Stimulated activated naive CD4-positive, alpha-beta T cell treated with Interleukin-2 at 50 U/mL for 16 hours (primary cell): ENCODE measurements around the gene SLC66A3.

Experiments used
- DNase-seq: peaks from one replicate; lab custom pipeline; 2025; lab: John Stamatoyannopoulos, UW

The SLC66A3 gene

DNA sequence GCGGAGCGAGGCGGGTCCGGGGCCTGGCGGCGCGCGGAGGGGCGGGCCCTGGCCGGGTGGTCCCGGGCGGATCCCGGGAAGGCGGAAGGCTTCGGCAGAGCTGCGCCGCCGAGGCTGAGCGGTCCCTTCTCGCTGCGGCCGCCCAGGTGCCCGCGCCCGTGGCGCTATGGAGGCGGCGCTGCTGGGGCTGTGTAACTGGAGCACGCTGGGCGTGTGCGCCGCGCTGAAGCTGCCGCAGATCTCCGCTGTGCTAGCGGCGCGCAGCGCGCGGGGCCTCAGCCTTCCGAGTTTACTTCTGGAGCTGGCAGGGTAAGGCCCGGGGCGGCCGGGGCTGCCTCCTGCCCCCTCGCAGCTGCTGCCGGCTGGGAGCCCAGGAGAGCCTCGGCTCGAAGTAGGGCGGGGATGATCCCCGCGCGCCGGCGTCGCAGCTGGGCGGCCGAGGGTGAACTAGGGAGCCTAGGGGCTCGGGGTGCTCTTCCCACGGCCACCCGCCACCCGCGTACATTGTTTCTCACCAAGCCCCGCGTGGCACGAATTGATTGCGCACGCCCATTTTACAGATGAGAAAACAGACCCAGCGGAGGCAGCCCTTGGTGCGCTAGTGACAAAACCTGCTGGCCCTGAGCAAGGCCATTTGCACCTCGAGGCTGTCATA, at the start of gene SLC66A3:
SLC66A3 (plus strand) TSS at position 87 of the 655 bp plus-strand sequence; CDS start at position 167, 80 bp downstream.
- DNase-seq = peak; percentile 65

DNA sequence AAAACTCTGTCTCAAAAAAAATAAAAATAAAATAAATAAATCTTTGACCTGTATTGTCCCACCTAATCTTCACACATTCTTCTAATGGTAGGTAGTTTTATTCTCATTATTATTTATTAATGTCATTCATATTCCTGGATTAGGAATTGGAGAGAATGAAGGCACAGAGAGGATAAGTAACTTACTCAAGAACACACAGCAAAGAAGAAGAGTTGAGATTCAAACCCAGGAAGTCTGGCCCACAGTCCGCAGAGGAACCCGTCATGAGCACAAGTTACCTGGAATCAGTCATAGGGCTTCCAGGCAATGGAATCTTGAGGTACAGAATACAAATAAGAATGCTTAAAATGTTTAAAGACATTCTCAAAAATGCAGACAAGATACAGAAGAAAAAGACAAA, 46.3 kb upstream of the SLC66A3 start:
- no peak for DNase-seq

DNA sequence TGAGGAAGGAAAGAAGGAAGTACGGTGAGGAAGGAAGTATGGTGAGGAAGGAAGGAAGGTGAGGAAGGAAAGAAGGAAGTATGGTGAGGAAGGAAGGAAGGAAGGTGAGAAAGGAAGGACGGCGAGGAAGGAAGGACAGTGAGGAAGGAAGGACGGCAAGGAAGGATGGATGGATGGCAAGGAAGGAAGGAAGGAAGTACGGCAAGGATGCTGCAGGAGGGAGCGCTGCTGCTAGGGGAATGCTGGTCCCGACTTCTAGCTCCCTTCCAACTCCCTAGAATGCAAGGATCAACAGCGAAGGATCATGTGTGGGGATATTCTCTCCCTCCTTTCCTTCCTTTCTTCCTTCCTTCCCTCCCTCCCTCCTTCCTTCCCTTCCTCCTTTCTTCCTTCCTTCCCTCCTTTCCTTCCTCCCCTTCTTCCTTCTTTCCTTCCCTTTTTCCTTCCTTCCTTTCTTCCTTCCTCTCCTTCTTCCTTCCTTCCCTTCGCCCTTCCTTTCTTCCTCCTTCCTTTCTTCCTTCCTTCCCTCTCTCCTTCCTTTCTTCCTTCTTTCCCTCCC, 42.3 kb upstream of the SLC66A3 start:
- no peak for DNase-seq

DNA sequence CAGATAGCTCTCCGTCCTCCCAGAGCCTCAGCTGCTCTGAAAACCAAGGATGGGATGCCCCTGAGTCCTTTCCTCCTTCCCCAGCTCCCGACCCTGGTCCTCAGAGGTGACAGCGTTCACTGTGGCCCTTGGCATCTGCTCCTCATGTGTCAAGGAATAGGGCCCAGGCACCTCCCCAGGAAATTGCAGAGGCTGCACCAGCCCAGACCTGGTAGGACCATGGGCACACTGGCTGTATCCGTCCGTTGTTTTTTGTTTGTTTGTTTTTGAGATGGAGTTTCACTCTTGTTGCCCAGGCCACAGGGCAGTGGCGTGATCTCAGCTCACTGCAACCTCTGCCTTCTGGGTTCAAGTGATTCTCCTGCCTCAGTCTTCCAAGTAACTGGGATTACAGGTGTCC, 37.5 kb upstream of the SLC66A3 start:
- DNase-seq = no peak

DNA sequence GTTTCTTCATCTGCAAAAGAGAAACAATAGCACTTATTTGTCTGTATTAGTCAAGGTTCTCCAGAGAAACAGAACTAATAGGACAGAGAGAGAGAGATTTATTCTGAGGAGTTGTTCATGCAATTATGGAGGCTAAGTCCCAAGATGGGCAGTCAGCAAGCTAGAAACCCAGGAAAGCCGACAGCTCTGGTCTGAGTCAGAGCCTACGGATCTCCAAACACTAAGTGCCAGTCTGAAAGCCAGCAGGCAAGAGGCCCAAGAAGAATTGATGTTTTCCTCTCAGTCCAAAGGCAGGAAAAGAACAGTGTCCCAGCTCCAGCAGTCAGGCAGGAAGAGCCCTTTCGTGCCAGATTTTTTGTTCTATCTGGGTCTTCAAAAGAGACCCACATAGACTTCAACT, 36.5 kb upstream of the SLC66A3 start:
- no peak for DNase-seq

DNA sequence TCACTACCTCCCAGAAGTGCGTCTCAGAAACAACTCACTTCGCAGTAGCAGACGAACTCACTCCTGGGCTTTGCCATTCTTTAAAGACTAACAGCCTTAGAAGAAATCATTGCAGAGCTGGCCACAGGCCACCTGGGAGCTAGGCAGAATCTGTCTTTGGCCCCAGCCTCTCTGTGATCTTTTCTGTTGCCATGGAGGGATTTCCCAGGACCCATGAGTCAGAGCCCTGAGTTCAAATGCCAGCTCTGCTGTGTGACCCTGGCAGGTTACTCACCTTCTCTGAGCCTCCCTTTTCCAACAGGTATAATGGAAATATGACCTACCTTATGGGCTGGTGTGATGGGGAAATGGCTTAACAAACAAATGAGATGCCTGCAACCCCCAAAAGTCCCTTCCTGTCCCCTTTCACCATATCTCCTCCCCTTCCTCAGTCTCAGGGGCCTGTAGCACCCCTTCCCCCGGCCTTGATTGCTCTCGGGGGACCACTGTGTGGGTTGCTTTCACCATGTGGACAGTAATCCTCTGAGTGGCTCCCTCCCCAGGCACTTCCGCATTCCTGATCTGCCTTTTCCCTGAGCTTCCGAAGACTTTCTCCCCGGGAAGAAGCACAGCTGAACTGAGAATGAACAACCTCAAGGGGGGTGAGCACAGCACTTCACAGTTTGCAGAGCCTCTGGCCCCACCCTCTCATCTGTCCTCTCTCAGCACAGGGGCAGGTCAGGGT, 34.0 kb upstream of the SLC66A3 start:
- no peak for DNase-seq

DNA sequence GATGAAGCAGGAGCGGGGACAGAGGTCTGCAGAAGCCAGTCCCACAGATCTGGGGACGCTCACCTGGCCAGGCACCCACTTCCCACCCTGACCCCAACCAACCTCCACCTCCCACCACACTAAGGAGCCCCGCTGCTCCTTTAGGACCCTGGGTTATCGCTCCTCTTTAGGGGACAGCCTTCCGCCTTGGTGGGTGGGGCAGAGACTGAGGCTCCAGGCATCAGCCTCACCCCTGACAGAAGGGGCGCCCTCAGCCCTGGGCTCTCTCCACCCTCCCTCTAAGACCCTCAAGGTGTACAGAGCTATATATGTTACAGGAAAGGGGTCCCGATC, 33.5 kb upstream of the SLC66A3 start:
- DNase-seq = no peak

DNA sequence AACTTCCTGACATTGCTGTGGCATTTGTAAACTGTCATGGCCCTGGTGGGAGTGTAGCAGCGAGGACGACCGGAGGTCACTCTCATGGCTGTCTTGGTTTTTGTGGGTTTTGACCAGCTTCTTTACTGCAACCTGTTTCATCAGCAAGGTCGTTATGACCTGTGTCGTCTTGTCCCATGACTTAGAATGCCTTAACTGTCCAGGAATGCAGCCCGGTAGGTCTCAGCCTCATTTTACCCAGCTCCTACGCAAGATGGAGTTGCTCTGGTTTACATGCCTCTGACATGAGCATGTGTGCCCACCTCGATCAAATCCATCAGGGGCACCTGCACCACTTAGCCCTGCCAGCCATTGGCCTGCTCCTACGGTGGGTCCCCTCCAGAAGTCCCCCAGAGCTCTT, 32.9 kb upstream of the SLC66A3 start:
- no peak for DNase-seq

DNA sequence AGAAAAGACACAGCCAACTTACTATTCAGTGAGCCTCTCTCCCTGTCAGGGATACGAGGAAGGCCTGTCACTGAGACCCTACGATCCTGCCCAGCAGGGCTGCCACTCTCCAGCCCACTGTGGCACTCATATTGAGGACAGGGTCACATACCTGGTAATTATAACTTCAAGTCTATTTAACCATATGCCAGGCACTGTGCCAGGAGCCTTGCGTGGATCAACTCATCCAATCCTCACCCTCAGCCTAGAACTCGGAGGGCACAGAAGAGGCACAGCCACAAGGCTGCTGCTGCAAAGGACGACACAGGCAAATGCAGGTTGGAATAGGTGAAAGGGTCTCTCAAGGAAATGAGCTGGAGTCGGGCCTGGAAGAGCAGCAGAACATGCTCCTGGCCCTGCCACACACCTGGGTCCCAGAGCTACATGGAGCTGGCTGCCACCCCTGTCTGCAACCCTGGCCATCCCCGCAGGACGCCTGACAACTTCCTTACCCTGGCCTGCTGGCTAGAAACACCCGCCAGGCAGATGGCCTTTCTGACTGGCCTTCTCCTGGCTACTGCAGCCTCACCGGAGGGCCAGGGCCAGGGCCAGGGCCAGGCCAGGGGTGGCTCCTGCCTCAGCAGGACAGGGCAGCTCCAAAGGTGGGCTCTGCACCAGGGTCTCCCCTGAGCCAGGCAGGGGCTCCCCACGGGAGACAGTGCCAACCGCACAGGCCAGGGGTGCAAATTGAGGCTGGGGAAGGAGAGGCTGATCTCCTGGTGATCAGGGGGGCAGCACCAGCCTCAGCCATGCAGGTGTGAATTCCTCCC, 32.1 kb upstream of the SLC66A3 start:
- no peak for DNase-seq

DNA sequence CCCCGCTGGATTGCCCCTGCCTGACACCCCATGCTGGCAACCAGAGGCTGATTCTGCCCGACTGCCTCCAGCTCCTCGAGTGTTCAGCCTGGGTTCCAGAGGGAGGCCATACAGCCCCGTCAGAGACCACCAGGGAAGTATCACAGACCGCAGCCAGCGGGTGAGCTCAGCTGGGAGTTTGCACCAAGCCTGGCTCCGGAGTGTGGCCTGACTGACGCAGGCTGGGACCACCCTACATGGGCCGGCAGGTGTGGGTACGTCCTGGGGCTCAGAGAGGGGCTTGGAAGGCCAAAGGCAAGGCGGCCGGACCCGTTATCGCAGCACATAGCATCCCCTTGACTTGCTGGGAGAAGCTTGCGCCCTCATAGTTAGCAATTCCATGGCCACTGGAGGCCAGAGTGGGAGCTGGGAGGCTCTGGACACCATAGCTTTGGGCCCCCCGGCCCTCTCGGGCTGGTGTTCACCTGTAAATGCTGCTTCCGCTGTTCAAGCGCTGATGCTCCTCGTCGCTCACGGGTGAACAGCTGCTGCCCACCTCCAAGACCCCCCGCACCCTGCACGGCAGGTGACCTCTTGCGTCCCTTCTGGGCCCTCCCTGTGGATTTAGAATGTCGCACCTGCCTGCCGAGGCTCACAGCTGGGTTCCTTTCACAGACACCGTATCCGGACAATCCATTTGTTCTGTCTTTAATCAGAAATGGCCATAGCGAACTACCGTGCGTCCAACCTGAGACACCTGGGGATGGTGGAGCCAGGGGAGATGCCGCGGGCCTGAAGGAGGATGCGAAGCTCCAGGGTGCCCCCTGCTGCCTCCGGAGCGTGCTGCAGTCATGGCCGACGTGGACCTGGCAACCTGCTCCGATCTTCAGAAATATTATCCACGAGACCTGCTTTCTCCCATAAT, 31.2 kb upstream of the SLC66A3 start:
- DNase-seq = peak; percentile 52

DNA sequence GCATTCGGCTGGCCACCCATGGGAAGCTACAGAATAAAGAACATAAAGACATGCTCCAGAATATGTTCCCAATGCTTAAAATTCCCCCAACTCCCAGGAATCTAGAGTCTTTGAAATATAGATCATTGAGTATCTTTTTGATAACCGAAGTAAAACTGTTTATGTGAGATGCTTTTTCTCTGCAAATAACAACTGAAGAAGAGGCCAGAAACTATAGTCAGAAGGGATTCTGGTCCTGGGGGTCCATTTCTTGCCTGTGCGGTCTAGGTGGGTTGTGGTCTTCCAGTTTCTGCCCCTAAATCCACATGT, 30.6 kb upstream of the SLC66A3 start:
- no peak for DNase-seq

DNA sequence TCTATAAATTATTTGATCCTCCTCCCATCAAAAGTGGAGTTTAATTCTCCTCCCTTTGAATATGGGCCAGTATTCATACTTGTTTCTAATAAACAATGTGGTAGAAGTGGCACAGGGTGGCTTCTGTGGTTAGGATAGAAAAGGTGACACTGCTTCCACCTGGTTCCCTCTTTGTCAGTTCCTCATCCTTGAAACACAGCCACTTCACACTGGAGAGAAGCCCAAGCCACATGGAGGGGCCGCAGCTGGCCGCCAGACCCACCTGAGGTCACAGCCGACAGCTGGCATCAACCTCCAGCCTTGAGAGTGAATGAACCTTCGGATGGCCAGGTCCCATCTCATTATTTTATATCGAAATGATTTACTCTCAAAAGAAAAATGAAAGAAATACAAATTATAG, 27.5 kb upstream of the SLC66A3 start:
- no peak for DNase-seq

DNA sequence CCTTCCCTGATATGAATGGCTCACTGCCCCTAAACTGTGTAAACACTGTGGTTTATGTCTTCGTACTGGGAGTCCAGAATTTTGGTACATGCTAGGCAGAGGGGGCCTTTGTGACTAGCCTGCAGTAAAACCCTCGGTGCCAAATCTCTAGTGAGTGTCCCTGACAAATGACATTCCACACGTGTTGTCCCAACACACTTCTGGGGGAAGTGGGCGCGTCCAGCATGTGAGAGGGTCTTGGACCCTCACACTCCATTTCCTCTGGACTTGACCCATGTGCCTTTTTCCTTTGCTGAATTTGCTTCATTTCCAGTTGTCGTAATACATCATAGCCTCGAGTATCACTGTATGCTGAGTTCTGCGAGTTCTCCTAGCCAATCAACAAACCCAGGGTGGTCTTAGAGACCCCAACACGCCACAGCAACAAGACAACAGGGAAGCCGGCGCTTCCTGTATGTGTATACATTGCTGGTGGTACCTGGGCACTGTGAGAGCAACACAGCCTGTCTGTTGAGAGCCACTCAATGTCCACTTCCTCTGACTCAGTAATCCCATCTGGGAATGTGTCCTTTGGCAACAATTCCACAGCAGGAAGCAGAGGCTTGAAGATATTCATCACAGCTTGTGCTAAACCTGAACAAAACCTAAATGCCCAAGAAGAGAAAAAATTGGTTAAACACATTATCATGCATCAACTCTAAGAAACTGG, 26.9 kb upstream of the SLC66A3 start:
- DNase-seq = no peak

DNA sequence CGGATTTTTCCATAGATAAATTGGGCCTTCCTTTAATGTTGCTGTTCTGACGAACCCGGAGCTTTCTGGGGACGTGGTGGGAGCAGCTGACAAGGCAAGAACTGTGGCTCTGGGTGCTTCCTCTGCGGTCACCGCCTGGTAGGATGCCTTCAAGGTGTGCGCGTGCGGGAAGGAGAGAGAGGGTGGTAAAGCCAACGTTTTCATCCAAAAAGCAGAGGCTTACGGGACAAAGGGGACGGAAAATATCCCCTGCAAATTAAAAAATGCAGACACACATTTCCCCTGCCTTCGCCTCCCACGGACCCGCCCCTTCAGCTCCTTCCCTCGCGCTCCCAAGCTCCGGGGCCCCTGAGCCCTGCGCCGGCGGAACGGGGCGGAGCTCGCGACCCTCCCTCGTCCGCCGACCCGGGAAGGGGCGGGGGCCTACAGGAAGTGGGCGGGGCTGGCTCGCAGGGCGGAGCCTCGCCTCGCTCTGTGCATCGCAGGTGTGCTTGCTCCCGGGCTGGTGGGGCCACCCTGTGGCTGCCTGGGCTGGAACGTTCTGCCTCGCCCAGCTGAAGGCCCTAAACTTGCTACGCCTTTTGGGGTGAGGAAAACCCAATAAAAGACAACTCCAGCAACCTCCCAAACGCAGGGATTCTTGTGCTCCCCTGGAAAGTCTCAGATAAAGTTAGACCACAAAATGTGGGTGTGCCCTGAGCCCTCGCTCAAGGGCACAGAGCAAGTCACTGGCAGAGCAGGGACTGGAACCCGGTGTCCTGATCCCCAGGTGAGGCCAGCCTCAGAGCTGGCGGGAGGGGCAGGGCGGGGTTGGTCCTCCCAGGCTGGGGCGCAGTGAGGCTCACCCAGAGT, 25.4 kb upstream of the SLC66A3 start:
- DNase-seq = peak; percentile 68

DNA sequence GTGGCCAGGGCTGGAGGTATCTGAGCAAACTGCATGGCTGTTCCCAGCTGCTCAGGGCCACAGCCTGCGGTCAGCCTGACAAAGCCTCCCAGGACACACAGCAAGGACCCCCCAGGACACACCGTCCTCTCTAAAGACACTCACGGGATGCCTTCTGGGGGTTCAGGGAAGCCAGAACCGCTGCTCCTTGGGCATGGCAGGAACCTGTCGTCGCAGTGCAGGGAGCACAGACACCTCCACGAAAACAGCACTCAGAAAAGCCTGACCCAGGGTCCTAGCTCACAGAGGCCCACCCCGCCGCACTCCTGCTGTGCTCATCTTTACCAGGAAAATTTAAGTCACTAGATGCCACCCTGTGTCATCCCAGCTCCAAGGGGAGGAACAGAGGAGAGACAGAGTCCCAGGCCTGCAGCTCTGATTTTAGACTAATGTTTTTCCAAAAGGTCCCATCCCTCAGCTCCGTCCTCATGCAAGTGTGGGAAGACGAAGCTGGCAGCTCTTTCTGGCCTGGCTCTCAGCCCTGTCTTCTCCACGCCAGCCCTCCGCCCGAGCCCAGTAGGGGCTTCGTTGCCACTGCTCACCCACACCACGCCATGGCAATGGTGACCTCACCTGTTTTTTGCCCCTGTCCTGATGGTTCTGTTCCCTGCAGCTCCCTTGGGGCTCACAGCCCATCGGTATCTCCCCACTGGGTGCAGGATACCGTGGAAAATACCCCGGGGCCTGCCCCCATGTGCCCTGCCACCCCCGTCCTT, 23.9 kb upstream of the SLC66A3 start:
- DNase-seq = no peak

DNA sequence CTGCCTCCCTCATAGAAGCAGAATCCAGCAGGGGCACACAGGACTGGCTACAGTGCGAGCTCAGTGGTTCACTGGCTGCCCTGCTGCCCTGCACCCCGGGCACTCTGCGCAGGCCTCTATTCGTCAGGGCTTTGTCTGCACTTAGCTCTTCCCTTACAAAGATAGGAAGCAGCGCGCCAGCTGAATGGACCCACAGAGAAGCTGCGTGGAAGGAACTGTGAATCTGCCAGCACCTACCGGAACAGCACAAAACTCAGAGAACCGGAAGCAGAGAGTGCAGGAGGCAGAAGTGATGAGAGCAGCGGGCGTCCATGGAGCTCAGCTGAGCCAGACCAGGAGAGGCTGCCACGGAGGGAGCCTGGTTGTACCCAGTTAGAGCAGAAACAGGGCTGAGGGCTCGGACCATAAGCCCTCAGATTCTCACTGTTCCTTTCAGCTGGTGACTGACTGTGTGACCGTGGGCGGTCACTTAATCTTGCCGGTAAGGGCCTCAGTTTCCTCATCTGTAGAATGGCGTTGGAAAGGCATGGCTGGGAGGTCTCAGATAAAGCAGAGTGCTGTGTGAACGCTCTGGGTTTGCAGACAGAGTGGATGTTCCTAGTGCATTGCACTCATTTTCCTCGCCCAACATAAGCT, 23.1 kb upstream of the SLC66A3 start:
- no peak for DNase-seq

DNA sequence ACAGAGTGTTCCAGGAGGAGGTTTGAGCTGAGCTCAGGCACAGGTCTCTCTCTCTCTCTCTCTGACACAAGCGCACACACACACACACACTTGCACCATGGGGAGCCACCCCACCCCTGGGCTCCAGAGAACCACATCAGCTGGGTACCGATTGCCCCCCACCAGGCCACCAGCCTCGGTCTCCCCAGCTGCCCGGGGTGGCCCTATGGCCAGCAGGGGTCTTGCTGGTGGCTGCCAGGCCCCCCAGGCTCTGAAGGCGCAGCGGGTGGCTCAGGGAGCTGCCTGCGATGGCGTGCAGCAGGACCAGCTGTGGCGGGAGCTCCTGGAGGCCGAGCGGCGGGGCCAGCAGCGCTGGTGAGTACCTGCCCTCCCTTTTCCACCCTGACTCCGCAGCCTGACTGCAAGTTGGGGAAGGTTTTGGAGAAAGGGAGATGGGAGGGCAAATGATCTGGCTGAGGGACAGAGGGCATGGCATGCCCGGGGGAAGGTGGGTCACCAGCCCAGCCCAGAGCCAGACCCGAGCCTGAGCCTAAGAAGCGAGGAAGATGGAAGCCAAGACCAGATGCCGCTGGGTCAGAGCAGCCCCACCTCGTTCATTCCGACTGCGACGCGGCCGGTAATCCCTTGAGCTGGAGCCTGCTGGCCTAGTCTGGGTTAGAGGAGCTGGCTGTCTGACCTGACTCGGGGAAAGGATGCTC, 21.9 kb upstream of the SLC66A3 start:
- DNase-seq = no peak

DNA sequence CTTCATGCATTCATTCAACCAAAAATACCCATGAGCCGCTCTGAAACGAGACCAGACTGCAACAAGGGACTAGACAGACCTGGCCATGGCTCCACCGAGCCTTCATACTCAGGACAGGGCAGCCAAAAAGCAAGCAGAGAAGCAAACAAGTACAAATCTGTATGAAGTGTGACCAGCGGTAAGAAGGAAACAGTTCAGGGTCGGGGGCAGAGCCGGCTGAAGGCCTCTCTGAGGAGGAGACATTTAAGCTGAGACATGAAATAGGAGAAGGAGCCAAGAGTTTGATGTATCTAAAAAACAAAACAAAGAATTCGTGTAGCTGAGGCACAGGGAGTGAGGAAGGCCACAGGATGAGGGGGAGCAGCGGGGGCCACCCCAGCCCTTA, 21.3 kb upstream of the SLC66A3 start:
- no peak for DNase-seq

DNA sequence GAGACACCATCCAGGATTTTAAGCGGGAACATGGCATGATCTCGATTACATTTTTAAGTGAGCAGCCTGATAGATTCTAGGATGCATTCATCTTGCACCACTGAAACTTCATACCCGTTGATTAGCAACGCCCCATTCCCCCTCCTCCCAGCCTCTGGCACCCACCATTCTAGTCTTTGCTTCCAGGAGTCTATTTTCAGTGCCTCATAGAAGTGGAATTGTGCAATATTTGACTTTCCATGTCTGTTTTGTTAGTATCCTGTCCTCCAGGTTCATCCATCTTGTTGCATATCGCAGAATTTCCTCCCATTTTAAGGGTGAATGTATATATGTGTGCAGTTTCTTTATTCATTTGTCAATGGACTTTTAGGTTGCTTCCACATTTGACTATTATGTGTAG, 20.9 kb upstream of the SLC66A3 start:
- no peak for DNase-seq
